ENCODE data around the gene CTDSPL. TPM values are rescaled to one million over a fixed set of nuclear protein-coding genes. Genes with fewer than 3 reads are reported as not detected.

Gene CTDSPL
- total RNA-seq, 1 donor from 2014 or later: 4.5 TPM

GRCh38 chr3:38015485-38015884 lies 153.8 kb downstream of the CTDSPL start:
- intact Hi-C loops (cut with micrococcal nuclease): no loop called here

GRCh38 chr3:38015984-38016383 lies 154.3 kb downstream of the CTDSPL start:
- intact Hi-C loops (cut with micrococcal nuclease): no loop called here

GRCh38 chr3:38016410-38016809 lies 154.7 kb downstream of the CTDSPL start:
- intact Hi-C loops (cut with micrococcal nuclease): no loop called here

- intact Hi-C loops (cut with micrococcal nuclease): no loop called here
Observed at GRCh38 chr3:38016847-38017444, 155.3 kb downstream of the CTDSPL start.

- intact Hi-C loops (cut with micrococcal nuclease): no loop called here
Observed at GRCh38 chr3:38017445-38018295, 156.0 kb downstream of the CTDSPL start.

- intact Hi-C loops (cut with micrococcal nuclease): no loop called here
Observed at GRCh38 chr3:38018296-38019266, 156.9 kb downstream of the CTDSPL start.

GRCh38 chr3:38019658-38020341 lies 158.1 kb downstream of the CTDSPL start:
- intact Hi-C loops (cut with micrococcal nuclease): no loop called here

- intact Hi-C loops (cut with micrococcal nuclease): no loop called here
Observed at GRCh38 chr3:38020342-38020726, 158.7 kb downstream of the CTDSPL start.

- intact Hi-C loops (cut with micrococcal nuclease): no loop called here
Observed at GRCh38 chr3:38021196-38021595, 159.5 kb downstream of the CTDSPL start.

- intact Hi-C loops (cut with micrococcal nuclease): no loop called here
Observed at GRCh38 chr3:38022301-38022700, 160.6 kb downstream of the CTDSPL start.

GRCh38 chr3:38022896-38023709 lies 161.4 kb downstream of the CTDSPL start:
- intact Hi-C loops (cut with micrococcal nuclease): no loop called here

GRCh38 chr3:38026856-38027255 lies 165.2 kb downstream of the CTDSPL start:
- intact Hi-C loops (cut with micrococcal nuclease): no loop called here

- intact Hi-C loops (cut with micrococcal nuclease): no loop called here
Observed at GRCh38 chr3:38027466-38028465, 166.1 kb downstream of the CTDSPL start.

- intact Hi-C loops (cut with micrococcal nuclease): no loop called here
Observed at GRCh38 chr3:38028621-38029361, 167.1 kb downstream of the CTDSPL start.

- intact Hi-C loops (cut with micrococcal nuclease): loop anchor here (10.0 kb wide), 1 partner anchor 1235 kb away; no protein-coding TSS in a partner anchor
Observed at GRCh38 chr3:38029400-38030125, 167.9 kb downstream of the CTDSPL start, which contains the start of gene PLCD1. TSS of gene PLCD1 (minus strand) at chr3:38029642. CDS start at chr3:38029539, 103 bp downstream.

- intact Hi-C loops (cut with micrococcal nuclease): loop anchor here (1.0 to 10.0 kb wide), 2 partner anchors 9 to 1234 kb away; partner anchors contain the start of gene DLEC1
Observed at GRCh38 chr3:38030126-38031021, 168.7 kb downstream of the CTDSPL start.
